Kidney tubule cell (primary cell): ENCODE data around the gene PARVB.
"Not testable (repeated sequence)": the region's sequence is repeated elsewhere in the genome, so short reads cannot be mapped to it uniquely, and the experiment has no call there.

Source experiments
- DNase-seq: peaks from one replicate; pipeline ENCODE4 v3.0.0-alpha.2; 2018; ENCODE audit warnings: low spot score

The PARVB gene

DNA sequence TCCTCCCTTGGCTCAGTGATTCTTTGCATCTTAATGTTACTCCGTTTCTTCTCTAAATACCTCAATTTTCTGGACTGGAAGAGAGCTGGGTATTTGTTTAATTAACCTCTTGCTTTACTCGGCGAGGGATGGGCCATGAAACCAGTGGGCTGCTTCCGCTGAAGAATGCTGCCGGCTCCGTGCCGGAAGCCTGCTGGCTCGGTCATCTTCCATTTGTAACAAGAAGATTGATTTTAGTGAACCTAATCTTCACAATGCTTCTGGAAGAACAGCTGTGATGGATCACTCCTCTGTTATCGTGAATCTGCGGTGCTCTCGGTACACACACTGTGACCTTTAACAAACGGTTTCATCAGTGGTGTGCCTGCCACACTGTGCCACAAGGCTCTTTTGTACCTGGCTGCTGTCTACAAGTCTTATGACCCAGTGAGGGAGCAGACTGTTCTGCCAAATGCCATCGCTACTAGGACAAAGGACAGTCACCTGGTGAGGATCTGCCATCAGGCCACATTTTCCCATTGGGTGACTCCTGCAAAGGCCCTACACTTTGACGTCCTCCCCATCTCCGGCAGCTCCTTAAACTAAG is 25.3 kb upstream of the PARVB start:
- DNase-seq = no peak

DNA sequence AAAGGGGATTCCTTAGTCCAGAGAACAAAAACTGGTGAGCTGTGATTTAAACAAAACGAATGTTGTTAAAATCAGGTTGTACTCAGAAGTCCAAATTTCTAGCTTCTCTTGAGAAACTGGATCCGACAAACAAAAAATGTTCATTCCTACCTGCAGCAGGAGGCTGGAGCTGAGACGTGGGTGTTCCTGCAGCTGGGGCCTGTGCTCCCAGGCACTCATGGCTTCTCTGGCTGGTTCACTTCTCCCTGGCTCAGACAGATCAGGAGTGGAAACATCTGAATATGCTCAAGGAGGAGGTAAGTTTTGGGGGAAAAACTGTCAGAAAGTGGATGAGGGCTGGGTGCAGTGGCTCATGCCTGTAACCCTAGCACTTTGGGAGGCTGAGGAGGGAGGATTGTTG is 24.7 kb upstream of the PARVB start:
- DNase-seq = no peak

DNA sequence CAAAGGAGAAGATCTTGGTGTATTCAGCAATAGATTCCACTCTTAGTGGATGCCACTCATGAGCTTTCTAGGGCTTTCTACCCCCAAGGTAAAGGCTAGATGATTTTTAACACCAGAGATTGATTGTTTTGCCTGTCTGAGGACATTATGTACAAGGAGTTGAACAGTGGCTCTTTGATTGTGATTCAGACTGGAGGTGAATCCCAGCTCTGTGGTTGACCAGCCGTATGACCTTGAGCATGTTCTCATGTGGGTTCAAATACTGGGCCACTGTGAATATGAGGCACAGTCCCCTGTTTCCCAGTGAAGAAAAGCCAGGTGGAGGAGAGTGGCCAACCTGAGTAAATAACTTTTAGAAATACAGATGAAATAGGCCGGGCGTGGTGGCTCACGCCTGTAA is 24.0 kb upstream of the PARVB start:
- no peak for DNase-seq

DNA sequence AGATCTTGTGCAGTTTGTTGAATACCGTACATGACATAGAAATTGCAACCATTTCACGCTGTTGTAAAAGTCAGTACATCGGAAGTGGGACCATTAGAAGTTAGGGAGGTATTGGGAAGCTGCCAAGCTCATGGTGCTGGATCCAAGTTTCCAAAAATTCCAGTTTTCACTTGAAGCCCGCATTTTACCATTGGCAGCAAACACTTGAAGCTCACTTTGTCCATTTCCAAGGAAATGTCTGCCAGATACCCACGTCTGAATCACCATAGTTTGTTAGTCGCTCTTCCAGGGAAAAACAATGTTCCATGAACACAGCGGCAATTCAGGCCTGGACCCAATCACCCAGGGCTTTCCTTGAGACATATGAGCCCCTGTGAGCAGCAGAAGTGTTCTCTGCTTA is 22.6 kb upstream of the PARVB start:
- no peak for DNase-seq

DNA sequence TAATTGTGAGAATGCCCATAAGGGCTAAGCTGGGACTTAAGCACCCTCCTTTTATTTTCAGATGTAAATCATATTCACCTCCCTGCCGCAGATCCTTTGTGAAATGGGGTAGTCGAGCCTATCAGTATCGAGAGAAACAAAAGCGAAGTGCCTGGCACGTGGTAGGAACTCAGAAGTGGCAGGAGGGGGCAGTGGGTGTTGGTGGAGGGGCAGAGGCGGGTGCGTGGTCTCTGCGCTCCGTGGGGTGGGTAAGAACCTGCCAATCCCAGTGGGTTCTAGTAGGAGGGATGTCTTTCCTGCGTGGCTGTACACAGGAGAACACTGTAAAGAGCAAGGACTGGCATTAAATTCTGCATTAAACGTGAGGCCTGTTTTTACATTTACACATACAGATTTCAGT is 21.8 kb upstream of the PARVB start:
- DNase-seq = no peak

DNA sequence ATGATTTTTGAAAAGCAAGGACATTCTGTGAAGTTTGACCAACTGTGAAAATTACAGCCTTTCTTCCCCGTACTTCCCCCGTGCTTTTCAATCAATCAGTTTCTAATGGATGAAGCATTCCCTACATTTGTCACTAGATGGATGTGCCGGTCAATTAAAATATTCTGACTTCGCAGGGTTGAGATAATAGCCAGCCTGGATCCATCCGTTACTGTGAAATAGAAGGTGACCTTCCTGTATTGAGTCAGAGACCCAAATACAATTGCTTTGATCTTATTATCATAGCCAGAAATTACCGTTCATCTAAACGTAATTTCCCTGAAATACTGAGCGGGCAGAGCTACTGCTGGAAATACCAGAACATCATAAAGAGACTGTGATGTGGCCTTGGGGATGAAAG is 21.1 kb upstream of the PARVB start:
- DNase-seq = no peak

DNA sequence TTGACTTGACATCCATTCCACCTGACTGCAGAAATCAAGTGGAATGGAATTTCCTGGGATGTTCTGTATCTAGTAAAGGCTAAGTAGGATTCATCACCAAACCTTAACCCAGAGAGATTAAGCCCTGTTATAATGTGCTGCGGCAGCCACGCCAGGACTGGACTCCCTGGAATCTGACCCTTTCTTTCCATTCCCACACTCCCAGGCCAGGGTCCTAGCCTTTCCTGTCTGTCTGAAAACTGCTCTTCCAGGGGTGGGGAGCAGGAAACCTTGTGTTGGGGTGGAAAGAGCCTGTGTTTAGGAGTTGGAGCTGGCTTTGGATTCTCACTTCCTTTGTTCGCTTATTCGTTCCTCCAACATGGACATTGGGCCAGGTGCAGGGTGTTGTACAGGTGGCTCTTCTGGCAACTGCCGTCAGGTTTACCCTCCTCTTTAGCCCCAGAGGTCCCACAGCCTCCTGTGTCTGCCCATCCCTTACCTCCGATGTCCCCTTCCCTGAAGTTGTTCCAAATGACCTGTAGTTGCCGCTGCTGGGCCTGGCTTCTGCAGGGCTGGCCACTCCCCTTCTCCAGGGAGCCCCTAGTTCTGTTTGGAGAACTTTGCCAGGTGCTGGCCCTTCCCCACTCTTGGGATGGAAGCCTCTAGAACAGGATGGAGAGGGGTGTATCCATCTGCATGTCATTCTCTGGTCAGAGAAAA is 20.5 kb upstream of the PARVB start:
- no peak for DNase-seq

DNA sequence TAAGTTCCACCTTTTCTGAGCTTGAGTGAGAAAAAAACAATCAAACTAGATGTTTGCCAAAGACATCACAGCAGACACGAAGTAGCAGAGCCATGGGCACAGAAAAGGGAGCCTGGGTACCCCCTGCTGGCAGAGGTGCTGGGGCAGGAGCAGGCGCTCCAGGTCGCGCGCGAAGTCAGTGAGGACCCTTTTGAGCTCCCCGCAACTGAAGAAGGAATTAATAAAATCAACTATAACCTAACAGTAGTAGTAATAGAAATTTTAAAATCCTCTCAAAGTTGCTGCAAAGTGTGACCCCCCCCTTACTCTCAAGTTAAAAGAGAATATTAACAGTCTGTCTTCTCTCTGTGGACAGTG is 20.0 kb upstream of the PARVB start:
- no peak for DNase-seq

DNA sequence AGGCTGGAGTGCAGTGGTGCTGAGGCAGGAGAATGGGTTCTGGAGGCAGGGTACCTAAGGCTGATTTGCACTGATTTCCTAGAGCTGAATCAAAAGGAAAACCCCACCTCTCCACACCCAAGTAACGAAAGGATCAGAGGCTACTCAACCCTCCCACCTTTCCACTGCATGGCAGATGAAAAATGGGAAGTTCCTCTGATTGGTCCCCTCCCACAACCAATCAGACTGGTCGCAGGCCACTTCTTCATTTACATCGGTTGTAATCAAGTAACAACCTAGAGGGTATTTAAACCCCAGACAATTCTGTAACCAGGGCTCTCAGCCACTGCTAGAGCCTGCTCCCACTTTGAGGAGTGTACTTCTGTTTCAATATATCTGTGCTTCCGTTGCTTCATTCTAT is 18.6 kb upstream of the PARVB start:
- DNase-seq = no peak

DNA sequence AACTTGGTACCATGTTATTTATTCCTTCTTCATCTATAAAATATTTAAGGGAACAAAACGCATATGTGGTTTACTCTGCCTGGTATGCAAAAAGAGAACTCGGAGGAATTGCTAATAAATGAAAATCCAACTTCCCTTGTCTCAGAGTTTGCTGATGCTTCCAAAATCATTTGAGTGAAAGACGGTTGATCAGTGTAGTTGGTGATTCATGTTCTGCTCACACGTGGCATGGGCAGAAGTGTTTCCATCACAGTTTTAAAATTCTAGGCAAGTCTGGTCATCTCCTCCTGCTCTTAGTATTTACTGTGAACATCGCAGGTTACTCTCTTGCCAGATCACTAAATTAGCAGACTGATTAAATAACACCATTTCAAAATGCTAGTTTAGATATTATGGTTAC is 11.9 kb upstream of the PARVB start:
- DNase-seq = no peak

DNA sequence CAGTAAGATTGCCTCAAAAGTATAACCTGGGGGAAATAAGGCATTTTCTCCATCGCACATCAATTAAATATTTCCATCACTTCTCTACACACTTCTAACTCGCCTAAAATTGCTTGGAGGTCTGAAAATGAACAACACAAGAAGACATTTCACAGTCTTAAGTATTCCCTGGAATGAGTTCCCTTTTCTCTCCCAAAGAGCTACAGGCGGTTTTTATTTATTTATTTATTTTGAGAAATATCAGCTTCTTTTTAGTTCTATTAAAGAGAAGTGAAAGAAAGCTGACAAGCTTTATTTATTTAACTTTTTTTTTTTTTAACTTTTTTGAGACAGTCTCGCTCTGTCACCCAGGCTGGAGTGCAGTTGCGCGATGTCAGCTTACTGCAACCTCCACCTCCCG is 11.5 kb upstream of the PARVB start:
- no peak for DNase-seq

DNA sequence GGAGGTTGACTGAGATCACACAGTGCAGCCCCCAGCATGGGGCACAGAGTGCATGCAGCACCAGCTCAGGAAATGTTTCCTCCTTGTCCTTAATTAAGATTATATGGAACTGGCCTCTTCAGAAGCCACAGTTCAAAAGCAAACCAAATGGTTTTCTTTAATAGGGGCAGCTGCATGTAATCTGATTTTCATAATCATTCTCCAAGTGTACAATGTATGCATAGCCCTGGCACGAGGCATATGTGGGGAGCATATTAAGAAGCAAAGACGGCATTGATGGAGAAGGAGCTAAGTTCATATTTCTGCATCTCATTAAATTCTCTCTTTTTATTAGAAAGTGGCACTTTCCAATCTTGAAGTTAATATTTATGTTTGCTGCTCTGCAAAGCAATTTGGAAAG is 9.9 kb upstream of the PARVB start:
- DNase-seq = no peak

DNA sequence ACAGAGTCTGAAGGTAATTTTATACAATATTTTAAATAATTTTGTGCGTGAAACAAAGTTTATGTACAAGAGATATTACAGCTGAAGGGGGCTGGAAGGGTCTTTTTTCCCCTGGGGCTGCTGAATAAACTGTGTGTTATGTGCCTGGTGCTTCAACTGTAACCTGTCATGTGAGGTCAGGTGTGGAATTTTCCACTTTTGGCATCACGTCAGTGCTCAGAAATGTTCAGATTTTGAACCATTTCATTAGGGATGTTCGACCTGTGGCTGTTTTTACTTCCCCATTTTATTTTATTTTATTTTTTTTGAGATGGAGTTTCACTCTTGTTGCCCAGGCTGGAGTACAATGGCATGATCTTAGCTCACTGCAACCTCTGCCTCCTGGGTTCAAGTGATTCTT is 7.5 kb upstream of the PARVB start:
- not testable (repeated sequence) for DNase-seq

DNA sequence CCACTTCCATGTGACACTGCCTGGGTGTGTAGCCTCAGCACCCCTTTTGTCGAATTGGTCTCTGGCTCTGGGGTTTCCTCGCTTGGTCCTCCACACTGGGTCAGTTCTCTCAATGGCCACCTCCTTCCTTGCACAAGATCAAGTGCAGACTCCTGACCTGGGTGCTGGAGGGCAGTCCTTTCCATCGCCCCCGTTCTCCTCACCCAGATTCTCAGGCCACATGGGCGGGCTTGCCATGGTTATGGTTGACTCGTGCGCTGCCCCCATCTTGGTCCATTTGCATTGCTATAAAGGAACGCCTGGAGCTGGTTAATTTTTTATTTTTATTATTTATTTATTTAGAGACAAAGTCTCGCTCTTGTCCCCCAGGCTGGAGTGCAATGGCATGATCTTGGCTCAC is 5.5 kb upstream of the PARVB start:
- no peak for DNase-seq

DNA sequence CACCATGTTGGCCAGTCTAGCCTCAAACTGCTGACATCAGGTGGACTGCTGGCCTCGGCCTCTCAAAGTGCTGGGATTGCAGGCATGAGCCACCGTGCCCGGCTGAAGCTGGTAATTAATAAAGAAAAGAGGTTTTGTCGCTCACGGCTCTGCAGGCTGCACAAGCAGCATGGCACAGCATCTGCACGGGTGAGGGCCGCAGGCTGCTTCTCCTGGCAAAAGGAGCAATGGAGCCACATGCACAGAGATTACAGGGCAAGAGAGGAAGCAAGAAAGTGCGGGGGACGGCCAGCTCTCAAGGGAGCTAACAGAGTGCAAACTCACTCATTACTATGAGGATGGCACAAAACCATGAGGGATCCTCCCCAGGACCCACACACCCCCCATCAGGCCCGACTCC is 4.7 kb upstream of the PARVB start:
- no peak for DNase-seq

DNA sequence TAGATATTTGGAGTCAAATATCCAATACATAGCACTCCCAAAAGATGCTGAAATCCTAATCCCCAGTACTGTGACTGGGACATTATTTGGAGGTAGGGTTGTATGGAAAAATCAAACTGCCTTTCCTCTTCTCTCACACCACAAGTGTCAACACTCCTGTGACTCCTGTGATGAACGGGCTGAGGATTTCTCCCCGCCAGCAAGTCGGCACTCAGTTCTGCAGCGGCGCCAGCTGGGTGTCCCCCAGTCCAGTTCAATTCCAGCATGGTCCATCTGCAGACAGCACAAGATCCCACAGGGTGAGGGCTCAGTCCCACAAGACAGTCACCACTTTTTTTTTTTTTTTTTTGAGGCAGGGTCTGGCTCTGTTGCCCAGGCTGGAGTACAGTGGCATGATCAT is 4.3 kb upstream of the PARVB start:
- DNase-seq = no peak

DNA sequence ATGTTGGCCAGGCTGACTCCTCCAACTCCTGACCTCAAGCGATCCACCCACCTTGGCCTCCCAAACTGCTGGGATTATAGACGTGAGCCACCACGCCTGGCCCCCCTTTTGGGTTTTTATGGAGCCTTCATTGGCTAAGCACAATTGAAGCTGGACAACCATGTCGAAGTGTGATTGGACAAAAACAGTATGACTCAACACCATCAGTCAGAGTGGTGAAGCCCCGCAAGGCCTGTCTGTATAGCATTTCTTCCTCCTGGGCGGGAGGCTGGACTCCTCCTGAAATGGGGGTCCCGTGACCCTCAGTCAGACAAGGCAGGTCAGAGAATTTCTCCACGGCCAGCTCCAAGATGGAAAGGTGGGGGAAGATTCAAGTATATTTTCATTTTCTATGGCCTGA is 3.1 kb upstream of the PARVB start:
- peak; percentile 22 for DNase-seq

DNA sequence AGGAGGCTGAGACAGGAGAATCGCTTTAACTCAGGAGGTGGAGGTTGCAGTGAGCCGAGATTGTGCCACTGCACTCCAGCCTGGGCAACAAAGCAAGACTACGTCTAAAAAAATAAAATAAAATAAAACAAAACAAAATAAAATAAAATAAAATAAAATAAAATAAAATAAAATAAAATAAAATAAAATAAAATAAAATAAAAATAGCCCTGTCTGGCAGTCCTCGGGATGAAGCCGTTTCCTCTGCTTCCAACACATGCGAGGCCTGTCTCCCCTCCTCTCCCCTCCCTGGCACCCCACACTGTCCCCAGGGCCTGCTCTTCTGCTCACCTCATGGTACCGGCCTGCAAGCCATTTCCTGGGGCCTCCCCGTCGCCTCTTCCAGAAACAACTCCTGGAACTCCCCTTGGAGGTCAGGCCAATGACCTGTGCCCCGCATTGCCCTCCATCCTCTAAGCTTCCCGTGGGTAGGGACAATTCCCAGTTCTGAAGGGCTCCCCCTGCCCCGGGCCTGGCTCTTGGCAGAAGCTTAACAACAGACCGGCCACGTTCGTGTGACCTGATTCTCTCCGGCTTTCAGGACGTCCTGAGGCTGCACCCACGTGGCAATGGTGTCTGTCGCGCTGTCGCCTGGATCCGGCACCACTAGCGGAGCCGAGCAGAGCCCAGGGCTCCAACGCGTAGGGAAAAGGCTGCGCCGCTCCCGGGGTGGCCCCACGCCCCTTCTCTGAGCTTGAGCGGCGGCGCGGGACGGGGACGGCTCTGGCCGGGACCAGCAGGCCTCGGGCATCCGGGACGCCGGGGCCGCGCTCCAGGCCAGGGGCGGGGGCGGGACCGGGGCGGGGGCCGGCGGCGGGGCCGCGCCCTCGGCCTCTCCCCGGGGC is 456 bp upstream of the PARVB start:
- DNase-seq = peak; percentile 55

DNA sequence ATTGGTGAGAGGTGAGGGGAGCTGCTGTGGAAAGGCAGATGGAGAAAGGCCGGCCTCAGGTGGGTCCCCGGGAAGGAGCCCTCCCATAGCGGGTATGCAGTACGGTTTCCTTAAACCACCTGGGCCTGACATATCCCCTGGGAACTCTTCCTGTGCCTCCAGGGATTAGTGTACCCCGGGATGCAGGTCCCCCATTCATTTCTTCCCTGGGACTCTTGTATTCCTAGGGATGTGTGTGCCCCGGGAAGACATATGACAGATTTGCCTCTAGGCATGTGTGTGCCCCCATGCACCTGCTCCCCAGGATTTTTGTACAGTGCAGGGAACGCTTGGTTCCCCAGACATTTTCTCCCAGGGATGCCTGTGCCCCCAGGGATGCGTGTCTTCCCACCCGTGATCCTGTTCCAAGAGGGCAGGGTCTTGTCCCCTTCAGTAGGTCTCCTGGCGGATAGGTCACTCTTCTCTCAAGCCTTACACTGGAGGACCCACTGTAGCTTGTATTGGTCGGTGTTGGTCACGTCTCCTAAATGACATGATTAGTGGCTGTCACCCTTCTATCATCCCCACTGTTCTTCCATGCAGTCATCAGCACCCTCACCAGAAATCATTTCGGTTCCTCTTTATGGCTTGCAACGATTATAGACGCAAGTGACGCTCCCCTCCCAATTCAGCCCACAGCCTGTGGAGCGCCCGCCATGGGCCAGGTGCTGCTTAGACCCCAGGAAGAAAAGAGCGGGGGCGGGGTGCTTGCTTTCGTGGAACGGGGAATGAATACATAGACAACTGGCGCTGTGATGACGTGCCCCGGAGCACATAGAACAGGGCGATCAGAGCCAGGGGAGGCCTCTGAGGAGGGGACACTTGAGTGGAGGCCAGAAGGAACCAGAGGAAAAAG is 1.3 kb downstream of the PARVB start:
- no peak for DNase-seq

DNA sequence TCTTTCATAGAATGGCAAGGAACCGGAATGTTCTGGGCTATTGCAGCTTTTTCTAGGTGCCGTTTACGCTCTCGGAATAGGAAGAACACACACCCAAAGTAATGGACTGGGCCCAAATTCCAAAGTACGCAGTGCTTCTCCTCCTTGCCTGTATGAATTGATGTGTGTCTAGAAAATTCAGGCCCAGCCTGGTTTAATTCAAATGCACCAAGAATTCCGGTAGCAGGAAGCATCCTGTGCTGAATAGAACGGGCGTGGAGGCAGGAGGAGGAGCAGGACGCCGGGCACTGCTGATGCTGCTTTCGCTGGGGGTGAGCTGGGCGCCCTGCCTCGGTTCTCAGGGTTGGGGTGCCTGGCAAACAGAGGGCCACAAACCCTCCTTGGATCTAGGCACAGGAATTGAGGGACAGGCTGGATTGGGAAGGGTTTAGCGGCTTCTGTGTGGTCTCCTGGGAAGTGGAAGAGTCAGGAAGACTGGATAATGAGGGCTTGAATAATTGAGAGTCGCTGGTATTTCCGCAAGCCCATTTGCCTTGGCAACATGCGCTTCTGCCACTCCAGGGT is 2.0 kb downstream of the PARVB start:
- DNase-seq = no peak

DNA sequence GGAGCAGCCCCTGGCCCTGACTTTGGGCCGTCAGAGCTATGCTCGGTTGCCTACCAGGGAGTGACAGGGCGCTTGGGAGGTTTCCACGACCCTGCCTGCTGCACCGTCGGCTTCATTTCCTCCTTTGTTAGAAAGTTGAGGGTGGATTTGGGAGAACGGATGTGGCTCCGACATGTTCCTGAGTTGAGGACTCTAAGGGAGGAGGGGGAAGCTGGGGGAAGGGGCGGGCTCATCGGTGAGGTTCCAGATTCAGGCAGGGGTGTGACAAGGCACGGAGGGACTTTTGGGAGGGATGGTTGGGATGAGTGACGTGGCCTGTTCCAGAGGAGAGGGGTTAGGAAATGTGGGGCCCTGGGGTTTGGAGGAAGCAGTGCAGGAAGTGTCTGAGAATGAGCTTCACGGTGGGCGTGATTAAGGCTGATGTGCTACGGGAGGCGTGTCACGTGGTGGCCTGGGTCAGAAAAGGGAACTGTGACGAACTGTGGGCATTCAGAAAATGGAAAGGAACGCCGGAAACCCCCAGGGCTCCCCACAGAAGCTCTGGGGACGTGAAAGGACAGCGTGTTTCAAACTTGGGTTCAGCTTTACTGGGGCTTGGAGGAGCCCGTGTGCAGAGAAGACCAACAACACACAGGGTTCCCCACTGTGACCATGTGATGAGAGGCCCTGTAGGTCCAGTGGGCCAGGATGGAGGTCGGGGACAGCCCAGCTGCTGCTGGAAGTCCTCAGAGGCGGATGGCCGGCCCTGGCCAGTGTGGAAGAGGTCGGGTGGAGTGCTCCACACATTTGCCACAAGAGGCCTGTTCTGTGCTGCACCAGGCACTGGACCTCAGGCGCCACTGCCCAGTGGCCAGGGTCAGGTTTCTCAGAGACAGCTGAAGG is 2.8 kb downstream of the PARVB start:
- no peak for DNase-seq
